KG1 (cell line): ENCODE results near the gene STPG2.

Experiments used
- DNase-seq: peaks from one replicate; lab custom pipeline; 2025; lab: John Stamatoyannopoulos, UW

Gene STPG2

GRCh38 chr4:97812768-97813167 is 330.5 kb downstream of the STPG2 start:
- DNase-seq, result no peak

- DNase-seq, result no peak
Observed at GRCh38 chr4:97786306-97786920, 356.9 kb downstream of the STPG2 start.

- DNase-seq, result no peak
Observed at GRCh38 chr4:97778174-97778573, 365.1 kb downstream of the STPG2 start.

- no peak for DNase-seq
Observed at GRCh38 chr4:97774347-97774989, 368.8 kb downstream of the STPG2 start.

- no peak for DNase-seq
Observed at GRCh38 chr4:97770222-97770621, 373.1 kb downstream of the STPG2 start.

- no peak for DNase-seq
Observed at GRCh38 chr4:97762115-97762512, 381.2 kb downstream of the STPG2 start.

GRCh38 chr4:97761445-97762114 is 381.7 kb downstream of the STPG2 start:
- DNase-seq, result no peak

GRCh38 chr4:97759785-97760184 is 383.5 kb downstream of the STPG2 start:
- no peak for DNase-seq

GRCh38 chr4:97752599-97752998 is 390.7 kb downstream of the STPG2 start:
- DNase-seq, result no peak

GRCh38 chr4:97747945-97748344 is 395.3 kb downstream of the STPG2 start:
- DNase-seq, result no peak

- DNase-seq, result no peak
Observed at GRCh38 chr4:97720869-97721432, 422.3 kb downstream of the STPG2 start.

- no peak for DNase-seq
Observed at GRCh38 chr4:97691111-97691605, 452.1 kb downstream of the STPG2 start.

- DNase-seq, result no peak
Observed at GRCh38 chr4:97670703-97671269, 472.5 kb downstream of the STPG2 start.

- DNase-seq, result no peak
Observed at GRCh38 chr4:97665553-97665952, 477.7 kb downstream of the STPG2 start.

- DNase-seq, result no peak
Observed at GRCh38 chr4:97664741-97665140, 478.5 kb downstream of the STPG2 start.

- DNase-seq, result no peak
Observed at GRCh38 chr4:97662133-97662532, 481.1 kb downstream of the STPG2 start.

GRCh38 chr4:97656044-97656720 is 487.1 kb downstream of the STPG2 start:
- no peak for DNase-seq

GRCh38 chr4:97653701-97654100 is 489.6 kb downstream of the STPG2 start:
- DNase-seq, result no peak

- DNase-seq, result no peak
Observed at GRCh38 chr4:97646997-97647396, 496.3 kb downstream of the STPG2 start.

- DNase-seq, result no peak
Observed at GRCh38 chr4:97645071-97645821, 498.0 kb downstream of the STPG2 start.

- no peak for DNase-seq
Observed at GRCh38 chr4:97643179-97643578, 500.1 kb downstream of the STPG2 start.
